Kasumi-1 (cell line): Measurements from ENCODE around the gene TOMM70.
A peak's percentile ranks its signal among the peaks of the same experiment; 100 is the strongest.

ENCODE experiments used
- DNase-seq, 2 experiments: peaks; one replicate each; lab custom pipeline; 2025; lab: John Stamatoyannopoulos, UW

The TOMM70 gene

DNA sequence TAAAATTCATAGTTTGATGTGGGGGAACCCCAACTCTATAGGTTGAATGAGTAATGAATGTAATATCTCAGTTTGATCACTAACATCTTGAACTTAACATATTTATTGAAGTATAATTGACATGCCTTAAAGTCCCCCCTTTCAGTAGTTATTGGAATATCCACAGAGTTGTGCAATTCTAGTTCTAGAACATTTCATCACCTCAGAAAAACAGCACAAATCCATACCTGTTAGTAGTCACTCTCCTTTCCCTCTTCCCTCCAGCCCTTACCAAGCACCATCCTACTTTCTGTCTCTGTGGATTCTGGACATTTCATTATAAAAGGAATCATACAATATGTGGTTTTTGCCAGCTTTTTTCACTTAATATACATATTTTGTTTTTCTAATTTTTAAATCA is 75.1 kb downstream of the TOMM70 start:
- DNase-seq: no peak

DNA sequence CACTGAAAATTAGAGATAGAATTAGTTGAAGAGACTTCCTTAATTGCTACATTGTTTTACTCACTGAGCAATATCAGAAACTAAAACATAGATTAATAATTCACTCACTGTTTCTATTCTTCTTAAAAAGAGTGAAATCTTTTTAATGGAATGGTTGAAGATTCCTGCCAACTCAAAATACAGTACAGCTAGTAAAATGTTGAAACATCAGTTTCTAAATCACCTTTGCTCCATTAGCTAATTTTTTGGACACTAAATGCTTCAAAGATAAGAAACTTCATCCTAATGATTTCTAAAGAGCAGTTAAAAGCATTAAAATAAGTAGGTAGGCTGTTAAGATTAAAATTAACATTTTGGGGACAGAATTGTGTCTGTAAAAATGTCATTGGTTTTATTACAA is 76.8 kb downstream of the TOMM70 start:
- no peak for DNase-seq

DNA sequence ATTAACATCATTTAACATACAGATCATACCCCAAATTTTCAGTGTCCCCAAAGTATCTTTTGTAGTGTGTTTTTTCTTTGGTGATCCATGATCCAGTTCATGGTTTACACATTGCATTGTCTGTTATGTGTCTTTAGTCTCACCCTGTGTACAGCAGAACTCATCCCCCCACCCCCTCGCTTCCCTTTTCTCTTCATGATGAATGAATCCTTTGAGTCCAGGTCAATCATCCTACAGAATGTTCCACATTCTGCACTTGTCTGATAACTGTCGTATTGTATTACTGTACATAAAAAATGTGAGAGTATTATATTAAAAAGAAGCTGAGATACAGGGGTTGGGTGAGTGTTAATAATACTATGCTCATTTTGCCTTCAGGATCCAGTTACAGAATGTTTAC is 80.9 kb downstream of the TOMM70 start:
- DNase-seq: no peak

DNA sequence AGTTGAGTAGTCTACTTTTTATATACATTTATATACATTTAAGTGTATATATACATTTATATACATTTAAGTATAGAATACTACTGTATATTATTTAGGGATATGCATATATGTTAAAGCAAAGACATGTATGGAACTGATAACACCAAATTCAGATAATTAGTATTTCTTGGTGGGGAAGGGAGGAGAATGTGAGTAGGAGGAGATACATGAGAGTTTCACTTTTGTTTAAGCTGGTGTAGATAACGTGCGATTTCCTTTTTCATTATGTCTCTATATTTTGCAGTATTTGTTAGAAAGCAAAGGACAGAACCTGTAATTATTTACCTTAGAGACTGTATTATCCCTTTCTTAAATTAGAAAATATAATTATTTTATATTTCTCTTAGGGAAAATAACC is 83.0 kb downstream of the TOMM70 start:
- DNase-seq: no peak

DNA sequence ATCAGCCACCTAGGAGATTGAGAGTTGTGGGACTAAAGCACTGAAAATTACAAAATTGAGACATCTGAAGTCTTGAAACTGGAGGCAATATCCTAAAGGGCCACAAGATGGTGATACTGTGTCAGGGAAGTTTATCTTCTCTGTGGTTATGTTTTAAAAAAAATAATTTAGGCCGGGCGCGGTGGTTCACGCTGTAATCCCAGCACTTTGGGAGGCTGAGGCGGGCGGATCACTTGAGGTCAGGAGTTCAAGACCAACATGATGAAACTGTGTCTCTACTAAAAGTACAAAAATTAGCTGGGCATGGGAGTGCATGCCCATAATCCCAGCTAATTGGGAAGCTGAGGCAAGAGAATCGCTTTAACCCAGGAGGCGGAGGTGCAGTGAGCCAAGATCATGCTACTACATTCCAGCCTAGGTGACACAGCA is 84.2 kb downstream of the TOMM70 start:
- peak; percentile 67 to 88 for DNase-seq
